RWPE2 (cell line): ENCODE measurements around the gene USP17L24.
"Not testable (repeated sequence)": the region's sequence is repeated elsewhere in the genome, so short reads cannot be mapped to it uniquely, and the experiment has no call there.

ENCODE experiments used
- ATAC-seq: fragments of 200-7000 bp; cut with Tn5 transposase; 3 replicates; pipeline ENCODE4 v1.9.1; 2021; ENCODE audit warnings: low read depth
- DNase-seq: peaks from one replicate; pipeline ENCODE4 v3.0.0-alpha.2; 2020; ENCODE audit warnings: low spot score
- H3K27ac ChIP-seq: fragments of 450-650 bp; 2 replicates; pipeline ENCODE4 v1.5.1; 2017; ENCODE audit warnings: mild to moderate bottlenecking; ENCODE audit not compliant: poor library complexity, severe bottlenecking
- H3K27me3 ChIP-seq: fragments of 250-450 bp; sonication (Bioruptor Pico); 2 replicates; pipeline ENCODE4 v1.5.1; 2021; ENCODE audit warnings: mild to moderate bottlenecking, moderate library complexity; ENCODE audit not compliant: insufficient read depth, poor library complexity, severe bottlenecking
- H3K36me3 ChIP-seq: fragments of 250-450 bp; sonication (Bioruptor Pico); 2 replicates; pipeline ENCODE4 v1.5.1; 2020; ENCODE audit warnings: low read depth, mild to moderate bottlenecking, moderate library complexity
- H3K4me1 ChIP-seq: fragments of 250-450 bp; sonication (Bioruptor Pico); 2 replicates; pipeline ENCODE4 v1.5.1; 2021; ENCODE audit warnings: mild to moderate bottlenecking, moderate library complexity; ENCODE audit not compliant: insufficient read depth, poor library complexity, severe bottlenecking
- H3K4me3 ChIP-seq: fragments of 250-450 bp; sonication (Bioruptor Pico); 2 replicates; pipeline ENCODE4 v1.5.1; 2021; ENCODE audit warnings: mild to moderate bottlenecking, moderate library complexity; ENCODE audit not compliant: severe bottlenecking
- H3K9me3 ChIP-seq: fragments of 250-450 bp; sonication (Bioruptor Pico); 2 replicates; pipeline ENCODE4 v1.5.1; 2021; ENCODE audit warnings: mild to moderate bottlenecking, moderate library complexity; ENCODE audit not compliant: severe bottlenecking

Gene USP17L24

DNA sequence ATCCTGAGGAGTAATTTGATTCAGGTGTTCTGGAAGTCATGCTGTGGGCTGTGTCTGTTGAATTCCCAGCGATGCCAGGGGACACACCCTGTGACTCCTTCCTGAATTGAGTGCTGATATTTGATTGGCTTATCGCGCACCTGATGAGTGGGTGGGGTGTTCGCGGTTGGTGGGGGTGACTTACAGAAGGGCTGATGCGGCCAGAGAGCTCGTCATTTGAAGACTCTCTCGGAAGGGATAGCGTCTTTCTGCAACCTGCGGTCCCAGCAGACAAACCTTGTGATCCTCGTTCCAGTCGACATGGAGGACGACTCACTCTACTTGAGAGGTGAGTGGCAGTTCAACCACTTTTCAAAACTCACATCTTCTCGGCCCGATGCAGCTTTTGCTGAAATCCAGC is at the start of gene USP17L24:
Gene USP17L24, plus strand, starts transcription at position 301 of the 400 bp plus-strand sequence. Its CDS starts 0 bp downstream, at position 301.
- not testable (repeated sequence) for ATAC-seq, H3K4me3 ChIP-seq, DNase-seq

DNA sequence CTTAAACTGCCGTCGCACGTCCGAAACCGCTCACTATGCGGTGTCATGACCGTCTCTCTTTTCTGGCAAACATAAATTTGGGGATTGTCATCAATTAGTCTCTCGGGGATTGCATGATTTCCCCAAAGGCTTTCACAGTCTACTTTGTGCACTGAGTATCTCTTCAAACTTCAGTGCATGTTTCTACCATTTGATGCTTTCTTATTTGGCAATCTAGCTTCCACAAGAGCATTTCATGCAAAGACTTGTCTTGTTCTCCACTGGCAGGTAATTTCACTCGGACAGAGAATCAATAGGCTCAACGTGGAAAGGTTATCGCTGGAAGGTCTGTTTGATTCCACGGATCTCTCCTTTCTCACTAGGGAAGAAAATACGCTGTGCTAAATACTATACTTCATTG is 774 bp upstream of the USP17L24 start:
- H3K9me3 ChIP-seq, H3K27ac ChIP-seq, ATAC-seq, DNase-seq, H3K27me3 ChIP-seq, H3K36me3 ChIP-seq, H3K4me1 ChIP-seq, H3K4me3 ChIP-seq: not testable (repeated sequence)

More for the DNA sequence above, at the start of gene USP17L24:
- not testable (repeated sequence) for H3K27ac ChIP-seq, H3K27me3 ChIP-seq, H3K4me1 ChIP-seq, H3K9me3 ChIP-seq, H3K36me3 ChIP-seq

GRCh38 chr4:9329611-9330010 is 4.6 kb downstream of the USP17L24 start, which contains the start of gene USP17L25:
Gene USP17L25 (plus strand): TSS chr4:9329911. CDS start chr4:9329911, 0 bp downstream.
- not testable (repeated sequence) for ATAC-seq, H3K4me3 ChIP-seq, H3K36me3 ChIP-seq, DNase-seq, H3K27me3 ChIP-seq, H3K4me1 ChIP-seq, H3K27ac ChIP-seq, H3K9me3 ChIP-seq

DNA sequence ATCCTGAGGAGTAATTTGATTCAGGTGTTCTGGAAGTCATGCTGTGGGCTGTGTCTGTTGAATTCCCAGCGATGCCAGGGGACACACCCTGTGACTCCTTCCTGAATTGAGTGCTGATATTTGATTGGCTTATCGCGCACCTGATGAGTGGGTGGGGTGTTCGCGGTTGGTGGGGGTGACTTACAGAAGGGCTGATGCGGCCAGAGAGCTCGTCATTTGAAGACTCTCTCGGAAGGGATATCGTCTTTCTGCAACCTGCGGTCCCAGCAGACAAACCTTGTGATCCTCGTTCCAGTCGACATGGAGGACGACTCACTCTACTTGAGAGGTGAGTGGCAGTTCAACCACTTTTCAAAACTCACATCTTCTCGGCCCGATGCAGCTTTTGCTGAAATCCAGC is 9.4 kb downstream of the USP17L24 start, which contains the start of gene USP17L26:
Gene USP17L26, plus strand, starts transcription at position 301 of the 400 bp plus-strand sequence. Its CDS starts 0 bp downstream, at position 301.
- not testable (repeated sequence) for H3K36me3 ChIP-seq, H3K4me3 ChIP-seq, H3K27ac ChIP-seq, DNase-seq, H3K27me3 ChIP-seq, ATAC-seq, H3K9me3 ChIP-seq, H3K4me1 ChIP-seq

- not testable (repeated sequence) for H3K27me3 ChIP-seq, ATAC-seq, H3K9me3 ChIP-seq, H3K36me3 ChIP-seq, H3K4me1 ChIP-seq, H3K4me3 ChIP-seq, DNase-seq, H3K27ac ChIP-seq
Observed at GRCh38 chr4:9339103-9339502, 14.1 kb downstream of the USP17L24 start, which contains the start of gene USP17L5. Gene USP17L5 (plus strand): TSS chr4:9339403. CDS start chr4:9339403, 0 bp downstream.

GRCh38 chr4:9343848-9344247 is 18.9 kb downstream of the USP17L24 start, which contains the start of gene USP17L27:
Gene USP17L27 (plus strand): TSS chr4:9344148. CDS start chr4:9344148, 0 bp downstream.
- not testable (repeated sequence) for H3K27me3 ChIP-seq, H3K36me3 ChIP-seq, H3K9me3 ChIP-seq, H3K4me3 ChIP-seq, H3K4me1 ChIP-seq, DNase-seq, H3K27ac ChIP-seq, ATAC-seq

DNA sequence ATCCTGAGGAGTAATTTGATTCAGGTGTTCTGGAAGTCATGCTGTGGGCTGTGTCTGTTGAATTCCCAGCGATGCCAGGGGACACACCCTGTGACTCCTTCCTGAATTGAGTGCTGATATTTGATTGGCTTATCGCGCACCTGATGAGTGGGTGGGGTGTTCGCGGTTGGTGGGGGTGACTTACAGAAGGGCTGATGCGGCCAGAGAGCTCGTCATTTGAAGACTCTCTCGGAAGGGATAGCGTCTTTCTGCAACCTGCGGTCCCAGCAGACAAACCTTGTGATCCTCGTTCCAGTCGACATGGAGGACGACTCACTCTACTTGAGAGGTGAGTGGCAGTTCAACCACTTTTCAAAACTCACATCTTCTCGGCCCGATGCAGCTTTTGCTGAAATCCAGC is 23.6 kb downstream of the USP17L24 start, which contains the start of gene USP17L28:
Gene USP17L28, plus strand, starts transcription at position 301 of the 400 bp plus-strand sequence. Its CDS starts 0 bp downstream, at position 301.
- H3K36me3 ChIP-seq, H3K27me3 ChIP-seq, H3K27ac ChIP-seq, H3K4me3 ChIP-seq, ATAC-seq, H3K9me3 ChIP-seq, H3K4me1 ChIP-seq, DNase-seq: not testable (repeated sequence)

DNA sequence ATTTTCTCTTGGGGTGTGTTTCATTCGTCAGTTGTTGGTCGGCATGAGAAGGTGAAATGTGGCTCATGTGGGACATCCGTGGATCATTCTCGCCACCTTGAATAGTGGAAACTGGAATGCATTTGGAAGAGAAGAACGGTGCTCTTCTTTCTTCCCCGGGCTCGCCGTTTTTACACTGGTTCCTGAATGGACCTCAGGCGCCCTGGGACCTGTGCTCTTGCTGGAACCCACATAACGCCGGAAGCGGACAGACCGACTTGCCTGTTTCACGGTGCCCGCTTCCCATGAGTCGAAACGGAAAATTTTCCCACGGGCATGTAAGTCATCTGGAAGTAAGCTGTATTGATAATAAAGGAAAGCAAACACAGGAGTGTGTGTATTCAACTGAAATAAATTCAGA is 25.9 kb downstream of the USP17L24 start:
- H3K27ac ChIP-seq, H3K27me3 ChIP-seq, H3K4me3 ChIP-seq, H3K9me3 ChIP-seq, ATAC-seq, H3K36me3 ChIP-seq, H3K4me1 ChIP-seq: not testable (repeated sequence)
- DNase-seq: peak; percentile 91

GRCh38 chr4:9353338-9353737 is 28.4 kb downstream of the USP17L24 start, which contains the start of gene USP17L29:
Gene USP17L29 (plus strand): TSS chr4:9353638. CDS start chr4:9353638, 0 bp downstream.
- not testable (repeated sequence) for H3K9me3 ChIP-seq

GRCh38 chr4:9362829-9363228 is 37.9 kb downstream of the USP17L24 start, which contains the start of gene USP17L30:
Gene USP17L30 (plus strand): TSS chr4:9363129. CDS start chr4:9363129, 0 bp downstream.
- not testable (repeated sequence) for H3K4me3 ChIP-seq, H3K9me3 ChIP-seq, H3K4me1 ChIP-seq, H3K36me3 ChIP-seq, ATAC-seq, H3K27me3 ChIP-seq, DNase-seq, H3K27ac ChIP-seq

More at GRCh38 chr4:9353338-9353737, 28.4 kb downstream of the USP17L24 start, which contains the start of gene USP17L29:
- not testable (repeated sequence) for ATAC-seq, DNase-seq, H3K36me3 ChIP-seq, H3K4me3 ChIP-seq, H3K27me3 ChIP-seq, H3K27ac ChIP-seq, H3K4me1 ChIP-seq
